IMR-90 (cell line): Measurements from ENCODE around the gene NAV2.

Experiments used
- BHLHE40 ChIP-seq: fragments of 150-350 bp; IDR thresholded peaks from 2 replicates; pipeline ENCODE4 v1.6.1; 2016; ENCODE audit warnings: mild to moderate bottlenecking, low read depth, low read length
- MAZ ChIP-seq: IDR thresholded peaks from 2 replicates; pipeline ENCODE4 v1.6.1; 2012; ENCODE audit warnings: low read depth, mild to moderate bottlenecking, low read length, improper control_type of control experiment, moderate library complexity, borderline replicate concordance
- NFE2L2 ChIP-seq: fragments of 150-350 bp; IDR thresholded peaks from 2 replicates; pipeline ENCODE4 v1.6.1; 2016; ENCODE audit warnings: low read depth, mild to moderate bottlenecking, low read length
- POLR2A ChIP-seq: IDR thresholded peaks from 2 replicates; pipeline ENCODE4 v1.6.1; 2012; ENCODE audit warnings: mild to moderate bottlenecking, low read depth, low read length
- RAD21 ChIP-seq: IDR thresholded peaks from 2 replicates; pipeline ENCODE4 v1.6.1; 2012; ENCODE audit warnings: low read length, improper control_type of control experiment
- RFX5 ChIP-seq: IDR thresholded peaks from 2 replicates; pipeline ENCODE4 v1.8.0; 2012; ENCODE audit warnings: low read depth, mild to moderate bottlenecking, low read length, moderate library complexity
- TF ChIP-seq, protein P1 (sequence below): conservative IDR thresholded peaks from 2 replicates; pipeline ENCODE4 v1.5.1; 2012; ENCODE audit warnings: mild to moderate bottlenecking, low read depth, low read length, improper control_type of control experiment
- TF ChIP-seq, protein P2 (sequence below): fragments of 150-350 bp; IDR thresholded peaks from 2 replicates; pipeline ENCODE4 v1.6.1; 2017; ENCODE audit warnings: mild to moderate bottlenecking, antibody characterized with exemption, low read length, low read depth
- TF ChIP-seq, protein P3 (sequence below): fragments of 150-350 bp; IDR thresholded peaks from 2 replicates; pipeline ENCODE4 v1.6.1; 2016; ENCODE audit warnings: low read depth, mild to moderate bottlenecking, low read length, moderate library complexity, borderline replicate concordance

DNA sequence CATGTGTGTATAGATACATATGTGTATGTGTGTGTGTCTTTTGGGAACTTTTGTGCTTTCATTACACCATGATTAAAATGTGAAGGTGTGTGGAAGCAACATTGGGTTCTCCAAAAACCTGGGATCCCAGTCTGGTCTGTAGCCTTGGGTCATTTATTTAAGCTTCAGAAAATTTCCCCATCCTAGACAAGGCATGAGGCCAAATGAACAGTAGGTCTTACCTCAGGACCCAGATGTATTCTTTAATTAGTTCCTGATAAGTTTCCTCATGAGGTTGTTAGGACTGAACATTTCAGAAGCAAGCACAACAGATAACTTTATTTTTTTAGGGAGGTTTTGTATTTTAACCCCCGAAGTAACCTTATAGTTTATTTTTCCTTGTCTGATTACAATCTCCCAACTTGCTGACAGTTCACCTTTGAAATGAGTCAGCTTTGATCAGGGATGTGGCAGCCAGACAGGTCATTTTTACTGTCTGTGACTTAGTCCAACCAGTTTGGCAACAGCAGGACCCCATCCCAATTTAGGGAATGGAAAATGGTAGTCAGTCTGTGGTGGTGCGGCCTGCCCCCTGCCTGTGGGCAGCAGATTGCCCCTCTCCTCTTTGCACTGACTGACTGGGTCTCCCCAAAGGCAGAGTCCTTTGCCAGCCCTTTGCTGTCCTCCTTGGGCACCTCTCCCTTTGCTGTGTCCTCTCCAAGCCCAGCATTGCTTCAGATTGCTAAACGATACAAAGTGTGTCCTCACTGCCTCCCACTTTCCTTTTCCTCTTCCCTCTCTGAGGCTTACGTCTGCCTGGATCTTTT, 88.3 kb downstream of the NAV2 start:
- TF ChIP-seq, protein P1, sequence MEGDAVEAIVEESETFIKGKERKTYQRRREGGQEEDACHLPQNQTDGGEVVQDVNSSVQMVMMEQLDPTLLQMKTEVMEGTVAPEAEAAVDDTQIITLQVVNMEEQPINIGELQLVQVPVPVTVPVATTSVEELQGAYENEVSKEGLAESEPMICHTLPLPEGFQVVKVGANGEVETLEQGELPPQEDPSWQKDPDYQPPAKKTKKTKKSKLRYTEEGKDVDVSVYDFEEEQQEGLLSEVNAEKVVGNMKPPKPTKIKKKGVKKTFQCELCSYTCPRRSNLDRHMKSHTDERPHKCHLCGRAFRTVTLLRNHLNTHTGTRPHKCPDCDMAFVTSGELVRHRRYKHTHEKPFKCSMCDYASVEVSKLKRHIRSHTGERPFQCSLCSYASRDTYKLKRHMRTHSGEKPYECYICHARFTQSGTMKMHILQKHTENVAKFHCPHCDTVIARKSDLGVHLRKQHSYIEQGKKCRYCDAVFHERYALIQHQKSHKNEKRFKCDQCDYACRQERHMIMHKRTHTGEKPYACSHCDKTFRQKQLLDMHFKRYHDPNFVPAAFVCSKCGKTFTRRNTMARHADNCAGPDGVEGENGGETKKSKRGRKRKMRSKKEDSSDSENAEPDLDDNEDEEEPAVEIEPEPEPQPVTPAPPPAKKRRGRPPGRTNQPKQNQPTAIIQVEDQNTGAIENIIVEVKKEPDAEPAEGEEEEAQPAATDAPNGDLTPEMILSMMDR, result no peak
- TF ChIP-seq RAD21 (no peak), POLR2A (no peak), NFE2L2 (no peak), BHLHE40 (no peak), RFX5 (no peak), MAZ (no peak)
- TF ChIP-seq, protein P2, sequence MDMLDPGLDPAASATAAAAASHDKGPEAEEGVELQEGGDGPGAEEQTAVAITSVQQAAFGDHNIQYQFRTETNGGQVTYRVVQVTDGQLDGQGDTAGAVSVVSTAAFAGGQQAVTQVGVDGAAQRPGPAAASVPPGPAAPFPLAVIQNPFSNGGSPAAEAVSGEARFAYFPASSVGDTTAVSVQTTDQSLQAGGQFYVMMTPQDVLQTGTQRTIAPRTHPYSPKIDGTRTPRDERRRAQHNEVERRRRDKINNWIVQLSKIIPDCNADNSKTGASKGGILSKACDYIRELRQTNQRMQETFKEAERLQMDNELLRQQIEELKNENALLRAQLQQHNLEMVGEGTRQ, result no peak
- TF ChIP-seq, protein P3, sequence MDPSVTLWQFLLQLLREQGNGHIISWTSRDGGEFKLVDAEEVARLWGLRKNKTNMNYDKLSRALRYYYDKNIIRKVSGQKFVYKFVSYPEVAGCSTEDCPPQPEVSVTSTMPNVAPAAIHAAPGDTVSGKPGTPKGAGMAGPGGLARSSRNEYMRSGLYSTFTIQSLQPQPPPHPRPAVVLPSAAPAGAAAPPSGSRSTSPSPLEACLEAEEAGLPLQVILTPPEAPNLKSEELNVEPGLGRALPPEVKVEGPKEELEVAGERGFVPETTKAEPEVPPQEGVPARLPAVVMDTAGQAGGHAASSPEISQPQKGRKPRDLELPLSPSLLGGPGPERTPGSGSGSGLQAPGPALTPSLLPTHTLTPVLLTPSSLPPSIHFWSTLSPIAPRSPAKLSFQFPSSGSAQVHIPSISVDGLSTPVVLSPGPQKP, result no peak
